Measurements from ENCODE around the gene COMMD4.

The COMMD4 gene

DNA sequence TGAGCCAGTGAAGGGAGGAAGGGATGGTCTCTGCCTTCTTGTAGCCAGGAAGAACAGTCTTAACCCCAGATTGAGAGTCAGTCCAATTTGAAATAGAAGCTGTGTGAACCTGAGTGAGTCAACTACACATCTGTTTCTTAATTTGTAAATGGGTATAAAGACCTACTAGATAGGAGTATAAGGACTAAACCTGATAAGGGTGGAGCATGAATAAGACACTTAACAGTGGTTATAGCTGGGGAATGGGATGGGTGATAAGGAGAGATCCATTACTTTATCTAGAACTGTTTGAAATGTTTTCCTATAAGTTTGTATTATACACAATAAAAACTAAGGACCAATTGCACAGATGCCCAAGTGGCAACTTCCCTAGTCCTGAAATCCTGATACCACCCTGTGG is 31.1 kb downstream of the COMMD4 start:
- ChIA-PET POLR2A (ENCODE audit: low non-redundant PET) (interaction anchor here (1.4 to 2.4 kb wide), 3 partner anchors 30 to 273 kb away, joined by 3 to 13 read pairs (median 7); partner anchors contain the start of gene IMP3), CTCF (interaction anchor here (0.5 to 1.4 kb wide), 6 partner anchors 11 to 274 kb away, joined by 3 to 12 read pairs (median 4); partner anchors contain the start of gene COMMD4)
- no peak for DNase-seq (ENCODE audit: low spot score)
- H3K27ac ChIP-seq, result peak overlapping the region; percentile 98
- TF ChIP-seq, protein P1, sequence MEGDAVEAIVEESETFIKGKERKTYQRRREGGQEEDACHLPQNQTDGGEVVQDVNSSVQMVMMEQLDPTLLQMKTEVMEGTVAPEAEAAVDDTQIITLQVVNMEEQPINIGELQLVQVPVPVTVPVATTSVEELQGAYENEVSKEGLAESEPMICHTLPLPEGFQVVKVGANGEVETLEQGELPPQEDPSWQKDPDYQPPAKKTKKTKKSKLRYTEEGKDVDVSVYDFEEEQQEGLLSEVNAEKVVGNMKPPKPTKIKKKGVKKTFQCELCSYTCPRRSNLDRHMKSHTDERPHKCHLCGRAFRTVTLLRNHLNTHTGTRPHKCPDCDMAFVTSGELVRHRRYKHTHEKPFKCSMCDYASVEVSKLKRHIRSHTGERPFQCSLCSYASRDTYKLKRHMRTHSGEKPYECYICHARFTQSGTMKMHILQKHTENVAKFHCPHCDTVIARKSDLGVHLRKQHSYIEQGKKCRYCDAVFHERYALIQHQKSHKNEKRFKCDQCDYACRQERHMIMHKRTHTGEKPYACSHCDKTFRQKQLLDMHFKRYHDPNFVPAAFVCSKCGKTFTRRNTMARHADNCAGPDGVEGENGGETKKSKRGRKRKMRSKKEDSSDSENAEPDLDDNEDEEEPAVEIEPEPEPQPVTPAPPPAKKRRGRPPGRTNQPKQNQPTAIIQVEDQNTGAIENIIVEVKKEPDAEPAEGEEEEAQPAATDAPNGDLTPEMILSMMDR (conservative IDR thresholded peaks at IDR 0.05; ENCODE audit: low read depth), result no peak

DNA sequence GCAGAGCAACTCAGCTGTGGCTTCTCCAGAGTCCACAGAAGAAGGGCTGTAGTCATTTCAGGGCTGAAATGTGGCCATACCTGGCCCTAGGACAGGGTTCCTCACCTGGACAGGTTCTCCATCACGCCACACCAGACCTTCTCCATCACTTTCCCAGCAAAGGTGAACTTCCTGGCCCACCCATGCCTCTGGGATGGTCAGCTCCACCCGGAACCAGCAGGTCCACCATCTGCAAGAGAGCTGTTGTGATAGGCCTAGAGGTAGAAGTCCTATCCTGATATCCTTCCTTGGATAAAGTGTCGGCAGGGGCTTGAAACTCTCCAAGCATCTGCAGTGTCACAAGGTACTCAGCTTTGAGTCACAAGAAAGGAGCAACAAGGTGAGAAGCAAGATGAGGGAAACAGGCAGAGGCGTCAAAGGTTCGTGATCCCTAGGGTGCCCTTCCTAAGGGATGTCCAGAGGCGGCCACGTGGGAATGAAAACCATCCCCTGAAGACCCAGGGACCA is 31.6 kb downstream of the COMMD4 start:
- TF ChIP-seq, protein P1 (conservative IDR thresholded peaks at IDR 0.05; ENCODE audit: low read depth), result no peak
- CTCF ChIA-PET, result interaction anchor here (0.5 to 1.4 kb wide), 8 partner anchors 11 to 309 kb away, joined by 3 to 12 read pairs (median 4); partner anchors contain the start of gene COMMD4
- no peak for DNase-seq (ENCODE audit: low spot score)
- POLR2A ChIA-PET (ENCODE audit: low non-redundant PET), result interaction anchor here (0.7 to 2.4 kb wide), 7 partner anchors 14 to 294 kb away, joined by 3 to 13 read pairs (median 3); partner anchors contain the start of genes IMP3 and SNX33
- H3K27ac ChIP-seq, result peak overlapping the region; percentile 98

DNA sequence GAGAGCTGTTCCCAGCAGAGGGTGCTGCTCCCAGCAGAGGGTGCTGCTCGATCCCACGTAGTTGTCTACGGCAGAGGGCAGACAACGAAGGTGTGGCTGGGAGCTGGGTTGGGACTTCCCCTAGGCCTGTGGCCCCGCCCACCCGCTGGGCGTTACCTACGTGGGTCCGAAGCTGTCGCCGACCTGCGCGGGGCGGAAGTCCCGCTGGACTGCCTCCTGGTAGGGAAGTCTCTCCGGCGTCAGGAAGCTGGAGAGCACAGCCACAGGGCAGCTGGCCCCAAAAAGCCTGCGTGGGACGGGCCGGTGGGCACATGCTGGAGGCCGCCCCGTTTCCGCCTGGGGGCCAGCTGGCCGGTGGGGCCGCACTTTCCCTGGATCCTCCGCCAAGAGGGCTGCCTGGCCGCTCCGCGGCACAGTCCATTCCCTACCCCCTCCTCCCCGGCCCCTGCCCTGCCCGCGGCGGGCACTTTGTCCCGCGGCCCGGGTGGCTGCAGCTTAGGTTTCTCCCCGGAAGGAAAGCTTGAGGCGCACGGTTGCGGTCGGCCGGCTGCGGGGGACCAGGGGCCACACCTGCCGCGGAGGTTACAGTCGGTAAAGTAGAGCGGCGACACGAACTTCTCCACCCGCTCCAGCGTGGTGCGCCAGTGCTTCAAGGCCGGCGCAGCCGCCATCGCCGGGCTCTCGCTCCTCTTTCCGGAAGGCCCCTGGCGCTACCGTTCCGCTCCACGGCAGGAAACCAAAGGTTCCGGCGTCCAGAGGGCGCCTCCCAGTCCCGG is 32.2 kb downstream of the COMMD4 start, which contains the start of gene MAN2C1:
Gene MAN2C1 (minus strand): TSS at position 695 of the 776 bp plus-strand sequence. CDS start 24 bp downstream, at position 671.
- TF ChIP-seq, protein P1 (conservative IDR thresholded peaks at IDR 0.05; ENCODE audit: low read depth), result peak; percentile 96
- ChIA-PET POLR2A (ENCODE audit: low non-redundant PET) (interaction anchor here (0.6 to 2.4 kb wide), 12 partner anchors 13 to 389 kb away, joined by 3 to 13 read pairs (median 4); partner anchors contain the start of genes IMP3, SIN3A and SNX33), CTCF (interaction anchor here (0.5 to 1.4 kb wide), 9 partner anchors 12 to 308 kb away, joined by 3 to 12 read pairs (median 4); partner anchors contain the start of gene COMMD4)
- peak within 1 kb of the TSS; percentile 98 for H3K27ac ChIP-seq
- peak; percentile 97 for DNase-seq (ENCODE audit: low spot score)

DNA sequence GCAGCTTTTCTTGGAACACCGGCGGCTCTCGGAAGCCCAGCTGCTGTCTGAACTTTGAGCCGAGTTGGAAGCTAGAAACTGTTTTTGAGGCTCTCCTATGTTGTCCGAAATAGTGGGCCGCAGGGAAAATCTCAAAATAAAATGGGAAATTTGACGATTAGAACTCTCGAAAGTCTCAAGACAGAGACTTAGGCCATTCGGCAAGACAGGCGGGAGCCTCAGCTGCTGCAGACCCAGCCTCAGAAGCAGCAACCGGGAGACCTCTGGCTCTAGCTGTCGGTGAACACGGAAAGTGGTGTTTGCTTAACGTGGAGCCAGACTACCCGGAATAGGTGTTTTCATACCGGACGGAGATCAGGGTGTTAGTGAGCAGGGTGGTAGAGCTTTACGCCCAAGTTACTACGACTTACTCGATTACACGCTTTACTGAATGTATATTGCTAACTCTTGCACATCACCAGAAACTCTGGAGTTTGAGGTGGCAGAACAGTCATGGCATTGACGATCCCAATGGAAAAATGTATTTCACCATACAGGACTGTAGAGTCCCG is 32.9 kb downstream of the COMMD4 start:
- ChIA-PET POLR2A (ENCODE audit: low non-redundant PET) (interaction anchor here (0.7 to 2.4 kb wide), 7 partner anchors 12 to 293 kb away, joined by 3 to 13 read pairs (median 5); partner anchors contain the start of genes IMP3 and SIN3A), CTCF (interaction anchor here (0.6 kb wide), 1 partner anchor 14 kb away, joined by 3 read pairs; no protein-coding TSS in a partner anchor)
- TF ChIP-seq, protein P1 (conservative IDR thresholded peaks at IDR 0.05; ENCODE audit: low read depth), result no peak
- peak overlapping the region; percentile 98 for H3K27ac ChIP-seq
- no peak for DNase-seq (ENCODE audit: low spot score)

DNA sequence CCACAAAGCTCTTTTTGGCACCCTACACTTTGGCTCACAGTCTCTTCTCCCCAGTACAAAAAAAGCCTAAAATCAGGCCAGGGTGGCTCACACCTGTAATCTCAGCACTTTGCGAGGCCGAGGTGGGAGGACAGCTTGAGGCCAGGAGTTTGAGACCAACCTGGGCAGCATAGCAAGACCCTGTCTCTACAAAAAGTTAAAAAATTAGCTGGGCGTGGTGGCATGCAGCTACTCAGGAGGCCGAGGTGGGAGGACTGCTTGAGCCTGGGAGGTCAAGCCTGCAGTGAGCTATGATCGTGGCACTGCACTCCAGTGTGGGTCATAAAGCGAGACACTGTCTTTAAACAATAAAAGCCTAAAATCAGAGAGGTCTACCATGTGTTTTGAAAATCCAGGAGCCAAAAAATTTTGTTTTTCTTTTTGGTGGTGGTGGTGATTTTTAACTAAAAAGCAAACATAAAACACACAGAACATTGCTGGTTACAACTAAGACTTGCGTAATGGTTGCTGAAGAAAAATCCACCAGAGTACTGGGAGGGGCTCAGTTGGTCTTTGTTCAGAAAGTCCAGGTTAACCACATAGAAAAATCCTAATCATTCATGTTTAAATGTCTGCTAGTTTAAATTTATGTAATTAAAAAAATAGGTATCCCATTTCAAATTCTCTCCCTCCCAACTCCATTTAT is 34.2 kb downstream of the COMMD4 start:
- H3K27ac ChIP-seq, result peak overlapping the region; percentile 61
- ChIA-PET CTCF (interaction anchor here (0.6 to 1.5 kb wide), 3 partner anchors 139 to 363 kb away, joined by 3 to 4 read pairs (median 3); no protein-coding TSS in a partner anchor), POLR2A (ENCODE audit: low non-redundant PET) (interaction anchor here (0.6 kb wide), 1 partner anchor 72 kb away, joined by 10 read pairs; no protein-coding TSS in a partner anchor)
- DNase-seq (ENCODE audit: low spot score), result no peak
- TF ChIP-seq, protein P1 (conservative IDR thresholded peaks at IDR 0.05; ENCODE audit: low read depth), result no peak

Measured in RWPE1 (cell line).